Measurements from ENCODE around the gene NPHP1.
"Not testable (repeated sequence)": the region's sequence is repeated elsewhere in the genome, so short reads cannot be mapped to it uniquely, and the experiment has no call there.

GRCh38 chr2:110234514-110234913, 29.7 kb upstream of the NPHP1 start:
- TF ChIP-seq CTCF (IDR thresholded peaks at IDR 0.05); POLR2AphosphoS5 (IDR thresholded peaks at IDR 0.05); EP300 (IDR thresholded peaks at IDR 0.05; ENCODE audit: low read depth); POLR2A (IDR thresholded peaks at IDR 0.05): not testable (repeated sequence)

Data from transverse colon (tissue), 4 donors.